ENCODE data around the gene LETM1. TPM values are rescaled to one million over a fixed set of nuclear protein-coding genes. Genes with fewer than 3 reads are reported as not detected.

LETM1 gene
- total RNA-seq, 1 experiment from 2014 or later = 102 TPM

- H3K27me3 ChIP-seq (replicated peaks; ENCODE audit: insufficient read depth, low read depth, low read length, poor library complexity) = no peaks in the 10 kb centered on the region
- no peaks in the 10 kb centered on the region for H3K9me3 ChIP-seq (ENCODE audit: low read depth, low read length, poor library complexity, severe bottlenecking)
- H3K36me3 ChIP-seq (ENCODE audit: insufficient read depth, low read length, poor library complexity, severe bottlenecking) = no peaks in the 10 kb centered on the region
- DNase-seq (ENCODE audit: low spot score) = no peak
- intact Hi-C loops (cut with micrococcal nuclease; ENCODE audit: unreplicated experiment) = no loop called here
- H3K27ac ChIP-seq (ENCODE audit: low read depth, low read length, poor library complexity, severe bottlenecking) = no peak overlapping the region
- no peak overlapping the region for H3K4me3 ChIP-seq (ENCODE audit: low read depth, low read length, poor library complexity, severe bottlenecking)
- H3K4me1 ChIP-seq (ENCODE audit: insufficient read depth, low read length, poor library complexity, severe bottlenecking) = no peaks in the 10 kb centered on the region
- CTCF ChIA-PET = no interaction called here
- POLR2A ChIA-PET (ENCODE audit: low non-redundant PET) = no interaction called here
- TF ChIP-seq EZH2 (IDR thresholded peaks at IDR 0.05; ENCODE audit: borderline replicate concordance, low read depth, low read length, poor library complexity, severe bottlenecking) (no peak), CTCF (conservative IDR thresholded peaks at IDR 0.05; ENCODE audit: low read depth, low read length) (no peak)
- BruUV-seq (replicated peaks) = no TSS peak
Observed at GRCh38 chr4:1784789-1785591, 71.0 kb downstream of the LETM1 start.

DNA sequence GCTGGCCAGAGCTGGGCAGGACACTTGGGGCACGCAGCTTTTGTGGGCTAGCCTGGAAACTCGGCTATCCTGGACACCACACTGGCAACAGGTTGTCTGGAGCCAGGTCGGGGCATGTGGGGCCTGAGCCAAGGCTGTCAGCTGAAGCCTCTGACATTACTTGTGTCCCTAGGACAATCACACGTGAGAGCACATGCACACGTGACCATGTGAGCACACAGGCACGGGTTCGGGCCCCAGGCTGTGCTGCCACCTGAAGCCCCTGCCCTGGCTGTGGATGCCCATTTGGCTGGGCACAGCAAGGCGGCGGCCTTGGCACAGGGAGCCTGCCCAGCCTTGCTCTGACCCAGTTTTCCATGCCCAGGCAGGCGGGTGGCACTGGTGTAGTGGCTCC, 71.6 kb downstream of the LETM1 start:
- no peaks in the 10 kb centered on the region for H3K36me3 ChIP-seq (ENCODE audit: insufficient read depth, low read length, poor library complexity, severe bottlenecking)
- POLR2A ChIA-PET (ENCODE audit: low non-redundant PET) = no interaction called here
- TF ChIP-seq CTCF (conservative IDR thresholded peaks at IDR 0.05; ENCODE audit: low read depth, low read length) (no peak), EZH2 (IDR thresholded peaks at IDR 0.05; ENCODE audit: borderline replicate concordance, low read depth, low read length, poor library complexity, severe bottlenecking) (no peak)
- H3K4me1 ChIP-seq (ENCODE audit: insufficient read depth, low read length, poor library complexity, severe bottlenecking) = no peaks in the 10 kb centered on the region
- no peak overlapping the region for H3K4me3 ChIP-seq (ENCODE audit: low read depth, low read length, poor library complexity, severe bottlenecking)
- BruUV-seq (replicated peaks) = no TSS peak
- H3K27me3 ChIP-seq (replicated peaks; ENCODE audit: insufficient read depth, low read depth, low read length, poor library complexity) = no peaks in the 10 kb centered on the region
- DNase-seq (ENCODE audit: low spot score) = no peak
- H3K27ac ChIP-seq (ENCODE audit: low read depth, low read length, poor library complexity, severe bottlenecking) = no peak overlapping the region
- H3K9me3 ChIP-seq (ENCODE audit: low read depth, low read length, poor library complexity, severe bottlenecking) = no peaks in the 10 kb centered on the region
- CTCF ChIA-PET = no interaction called here
- intact Hi-C loops (cut with micrococcal nuclease; ENCODE audit: unreplicated experiment) = no loop called here

- intact Hi-C loops (cut with micrococcal nuclease; ENCODE audit: unreplicated experiment) = no loop called here
- POLR2A ChIA-PET (ENCODE audit: low non-redundant PET) = no interaction called here
- Histone ChIP-seq H3K9me3 (ENCODE audit: low read depth, low read length, poor library complexity, severe bottlenecking) (no peaks in the 10 kb centered on the region), H3K36me3 (ENCODE audit: insufficient read depth, low read length, poor library complexity, severe bottlenecking) (no peaks in the 10 kb centered on the region), H3K4me1 (ENCODE audit: insufficient read depth, low read length, poor library complexity, severe bottlenecking) (no peaks in the 10 kb centered on the region), H3K27ac (ENCODE audit: low read depth, low read length, poor library complexity, severe bottlenecking) (no peak overlapping the region), H3K27me3 (replicated peaks; ENCODE audit: insufficient read depth, low read depth, low read length, poor library complexity) (no peaks in the 10 kb centered on the region), H3K4me3 (ENCODE audit: low read depth, low read length, poor library complexity, severe bottlenecking) (no peak overlapping the region)
- DNase-seq (ENCODE audit: low spot score) = no peak
- CTCF ChIA-PET = no interaction called here
- TF ChIP-seq CTCF (conservative IDR thresholded peaks at IDR 0.05; ENCODE audit: low read depth, low read length) = no peak
- no peak for TF ChIP-seq EZH2 (IDR thresholded peaks at IDR 0.05; ENCODE audit: borderline replicate concordance, low read depth, low read length, poor library complexity, severe bottlenecking)
- no TSS peak for BruUV-seq (replicated peaks)
Observed at GRCh38 chr4:1783970-1784369, 72.0 kb downstream of the LETM1 start.

All from A673 (cell line).